ENCODE data around the gene IP6K3.
A peak's percentile ranks its signal among the peaks of the same experiment; 100 is the strongest.

Gene IP6K3

GRCh38 chr6:33744001-33744848 lies 2.5 kb downstream of the IP6K3 start:
- peak; percentile 49 to 72 (median 62) for DNase-seq (ENCODE audit: low read depth in 2 of 3, low spot score in 1 of 3)

GRCh38 chr6:33742837-33743236 lies 3.9 kb downstream of the IP6K3 start:
- DNase-seq (ENCODE audit: low read depth in 2 of 3, low spot score in 1 of 3), result no peak

- DNase-seq (ENCODE audit: low read depth in 2 of 3, low spot score in 1 of 3), result no peak
Observed at GRCh38 chr6:33742092-33742491, 4.6 kb downstream of the IP6K3 start.

GRCh38 chr6:33740794-33741193 lies 5.9 kb downstream of the IP6K3 start:
- no peak for DNase-seq (ENCODE audit: low read depth in 2 of 3, low spot score in 1 of 3)

GRCh38 chr6:33740204-33740608 lies 6.5 kb downstream of the IP6K3 start:
- no peak for DNase-seq (ENCODE audit: low read depth in 2 of 3, low spot score in 1 of 3)

- no peak for DNase-seq (ENCODE audit: low read depth in 2 of 3, low spot score in 1 of 3)
Observed at GRCh38 chr6:33739571-33739970, 7.1 kb downstream of the IP6K3 start.

GRCh38 chr6:33738879-33739278 lies 7.8 kb downstream of the IP6K3 start:
- DNase-seq (ENCODE audit: low read depth in 2 of 3, low spot score in 1 of 3), result no peak

- DNase-seq (ENCODE audit: low read depth in 2 of 3, low spot score in 1 of 3), result no peak
Observed at GRCh38 chr6:33738153-33738552, 8.6 kb downstream of the IP6K3 start.

GRCh38 chr6:33737267-33738026 lies 9.3 kb downstream of the IP6K3 start:
- no peak for DNase-seq (ENCODE audit: low read depth in 2 of 3, low spot score in 1 of 3)

GRCh38 chr6:33735216-33735615 lies 11.5 kb downstream of the IP6K3 start:
- DNase-seq (ENCODE audit: low read depth in 2 of 3, low spot score in 1 of 3), result no peak

- DNase-seq (ENCODE audit: low read depth in 2 of 3, low spot score in 1 of 3), result no peak
Observed at GRCh38 chr6:33733709-33734007, 13.0 kb downstream of the IP6K3 start.

GRCh38 chr6:33732817-33733708 lies 13.6 kb downstream of the IP6K3 start:
- no peak for DNase-seq (ENCODE audit: low read depth in 2 of 3, low spot score in 1 of 3)

GRCh38 chr6:33732385-33732784 lies 14.3 kb downstream of the IP6K3 start:
- DNase-seq (ENCODE audit: low read depth in 2 of 3, low spot score in 1 of 3), result no peak

GRCh38 chr6:33731751-33732282 lies 14.9 kb downstream of the IP6K3 start:
- DNase-seq (ENCODE audit: low read depth in 2 of 3, low spot score in 1 of 3), result no peak

GRCh38 chr6:33731035-33731434 lies 15.7 kb downstream of the IP6K3 start:
- DNase-seq (ENCODE audit: low read depth in 2 of 3, low spot score in 1 of 3), result no peak

- no peak for DNase-seq (ENCODE audit: low read depth in 2 of 3, low spot score in 1 of 3)
Observed at GRCh38 chr6:33730611-33731010, 16.1 kb downstream of the IP6K3 start.

GRCh38 chr6:33729059-33729458 lies 17.6 kb downstream of the IP6K3 start:
- no peak for DNase-seq (ENCODE audit: low read depth in 2 of 3, low spot score in 1 of 3)

GRCh38 chr6:33728438-33728837 lies 18.3 kb downstream of the IP6K3 start:
- no peak for DNase-seq (ENCODE audit: low read depth in 2 of 3, low spot score in 1 of 3)

- DNase-seq (ENCODE audit: low read depth in 2 of 3, low spot score in 1 of 3), result no peak
Observed at GRCh38 chr6:33727932-33728331, 18.8 kb downstream of the IP6K3 start.

- no peak for DNase-seq (ENCODE audit: low read depth in 2 of 3, low spot score in 1 of 3)
Observed at GRCh38 chr6:33727126-33727525, 19.6 kb downstream of the IP6K3 start.

GRCh38 chr6:33726696-33727095 lies 20.0 kb downstream of the IP6K3 start:
- DNase-seq (ENCODE audit: low read depth in 2 of 3, low spot score in 1 of 3), result no peak

All from stimulated activated CD4-positive, alpha-beta T cell treated with anti-CD3 and anti-CD28 coated beads, Interleukin-12 subunit alpha, Interleukin-12 subunit beta, amount 100 ng/mL, for 48 hours (primary cell).